ENCODE measurements around the gene PTPRE.

Gene PTPRE

GRCh38 chr10:127882801-127883459 lies 24.0 kb upstream of the PTPRE start:
- DNase-seq (ENCODE audit: low read depth in 2 of 2) = no peak

GRCh38 chr10:127883516-127883915 lies 23.4 kb upstream of the PTPRE start:
- DNase-seq (ENCODE audit: low read depth in 2 of 2) = no peak

- DNase-seq (ENCODE audit: low read depth in 2 of 2) = no peak
Measured at GRCh38 chr10:127884501-127884900, 22.4 kb upstream of the PTPRE start.

GRCh38 chr10:127886371-127887051 lies 20.4 kb upstream of the PTPRE start:
- no peak for DNase-seq (ENCODE audit: low read depth in 2 of 2)

GRCh38 chr10:127887541-127888415 lies 19.1 kb upstream of the PTPRE start:
- no peak for DNase-seq (ENCODE audit: low read depth in 2 of 2)

- DNase-seq (ENCODE audit: low read depth in 2 of 2) = no peak
Measured at GRCh38 chr10:127888521-127889312, 18.2 kb upstream of the PTPRE start.

GRCh38 chr10:127889605-127890195 lies 17.2 kb upstream of the PTPRE start:
- DNase-seq (ENCODE audit: low read depth in 2 of 2) = no peak

- DNase-seq (ENCODE audit: low read depth in 2 of 2) = no peak
Measured at GRCh38 chr10:127890216-127890615, 16.7 kb upstream of the PTPRE start.

- no peak for DNase-seq (ENCODE audit: low read depth in 2 of 2)
Measured at GRCh38 chr10:127890832-127891334, 16.0 kb upstream of the PTPRE start.

GRCh38 chr10:127892743-127893142 lies 14.2 kb upstream of the PTPRE start, which contains the start of gene CLRN3:
TSS of gene CLRN3 (minus strand) at chr10:127892941. CDS start at chr10:127892784, 157 bp downstream.
- DNase-seq (ENCODE audit: low read depth in 2 of 2) = no peak

- no peak for DNase-seq (ENCODE audit: low read depth in 2 of 2)
Measured at GRCh38 chr10:127894146-127894545, 12.8 kb upstream of the PTPRE start.

GRCh38 chr10:127896590-127896989 lies 10.3 kb upstream of the PTPRE start:
- no peak for DNase-seq (ENCODE audit: low read depth in 2 of 2)

GRCh38 chr10:127897177-127897576 lies 9.7 kb upstream of the PTPRE start:
- no peak for DNase-seq (ENCODE audit: low read depth in 2 of 2)

- no peak for DNase-seq (ENCODE audit: low read depth in 2 of 2)
Measured at GRCh38 chr10:127899766-127900387, 7.0 kb upstream of the PTPRE start.

- no peak for DNase-seq (ENCODE audit: low read depth in 2 of 2)
Measured at GRCh38 chr10:127903789-127904188, 3.1 kb upstream of the PTPRE start.

- DNase-seq (ENCODE audit: low read depth in 2 of 2) = no peak
Measured at GRCh38 chr10:127904311-127905000, 2.4 kb upstream of the PTPRE start.

- DNase-seq (ENCODE audit: low read depth in 2 of 2) = no peak
Measured at GRCh38 chr10:127905001-127905847, 1.7 kb upstream of the PTPRE start.

GRCh38 chr10:127905848-127906261 lies 1.0 kb upstream of the PTPRE start:
- DNase-seq (ENCODE audit: low read depth in 2 of 2) = no peak

All from stimulated activated CD4-positive, alpha-beta T cell treated with anti-CD3 and anti-CD28 coated beads, Interleukin-12 subunit alpha, Interleukin-12 subunit beta, amount 100 ng/mL, for 24 hours (primary cell).